GM23248 (cell line): Measurements from ENCODE around the gene PAFAH1B1. TPM values are rescaled to one million over a fixed set of nuclear protein-coding genes. Genes with fewer than 3 reads are reported as not detected.

Experiments used
- DNase-seq: peaks from one replicate; pipeline ENCODE4 v3.0.0-alpha.2; 2015
- H2AFZ ChIP-seq: fragments of 200-600 bp; sonication (generic); 2 replicates; pipeline ENCODE4 v1.6.1; 2016; ENCODE audit warnings: antibody characterized with exemption
- H3F3A ChIP-seq: fragments of 200-600 bp; sonication (generic); 2 replicates; pipeline ENCODE4 v1.6.1; 2016; ENCODE audit warnings: mild to moderate bottlenecking, antibody characterized with exemption, mixed run types; ENCODE audit not compliant: insufficient read depth
- H3K27ac ChIP-seq: fragments of 200-600 bp; sonication (generic); 2 replicates; pipeline ENCODE4 v1.5.1; 2016; ENCODE audit warnings: mild to moderate bottlenecking
- H3K27me3 ChIP-seq: fragments of 200-600 bp; sonication (generic); replicated peaks from 2 replicates; pipeline ENCODE4 v1.6.1; 2016; ENCODE audit warnings: mild to moderate bottlenecking; ENCODE audit not compliant: insufficient read depth
- H3K36me3 ChIP-seq: fragments of 200-600 bp; sonication (generic); 2 replicates; pipeline ENCODE4 v1.6.1; 2016; ENCODE audit warnings: low read depth, mild to moderate bottlenecking
- H3K4me1 ChIP-seq: fragments of 200-600 bp; sonication (generic); 2 replicates; pipeline ENCODE4 v1.6.1; 2016; ENCODE audit warnings: mild to moderate bottlenecking; ENCODE audit not compliant: insufficient read depth
- H3K4me2 ChIP-seq: fragments of 200-600 bp; sonication (generic); one replicate; pipeline ENCODE4 v1.6.1; 2016; ENCODE audit warnings: mild to moderate bottlenecking; ENCODE audit not compliant: unreplicated experiment
- H3K4me3 ChIP-seq: fragments of 200-600 bp; sonication (generic); 2 replicates; pipeline ENCODE4 v1.5.1; 2016; ENCODE audit warnings: mild to moderate bottlenecking
- H3K79me2 ChIP-seq: fragments of 200-600 bp; sonication (generic); 2 replicates; pipeline ENCODE4 v1.6.1; 2016; ENCODE audit warnings: mild to moderate bottlenecking; ENCODE audit not compliant: insufficient read depth
- H3K9ac ChIP-seq: fragments of 200-600 bp; sonication (generic); 2 replicates; pipeline ENCODE4 v1.6.1; 2016; ENCODE audit warnings: mild to moderate bottlenecking
- H3K9me2 ChIP-seq: fragments of 200-600 bp; sonication (generic); 2 replicates; pipeline ENCODE4 v1.6.1; 2016; ENCODE audit warnings: mixed run types, mild to moderate bottlenecking, moderate library complexity; ENCODE audit not compliant: insufficient read depth
- H3K9me3 ChIP-seq: fragments of 200-600 bp; sonication (generic); one replicate; pipeline ENCODE4 v1.6.1; 2017; ENCODE audit warnings: low read depth
- H4K20me1 ChIP-seq: fragments of 200-600 bp; sonication (generic); 2 replicates; pipeline ENCODE4 v1.6.0; 2016; ENCODE audit not compliant: insufficient read depth
- EZH2 ChIP-seq: fragments of 200-600 bp; sonication (generic); IDR thresholded peaks from 2 replicates; pipeline ENCODE4 v1.6.1; 2018; ENCODE audit warnings: antibody characterized with exemption, mild to moderate bottlenecking; ENCODE audit not compliant: insufficient read depth, poor library complexity, severe bottlenecking
- EZH2phosphoT487 ChIP-seq: fragments of 200-600 bp; sonication (generic); IDR thresholded peaks from 2 replicates; pipeline ENCODE4 v1.6.1; 2018; ENCODE audit warnings: antibody characterized with exemption, moderate library complexity, mild to moderate bottlenecking, low read depth; ENCODE audit not compliant: insufficient read depth
- WGBS, 2 experiments: methylation state at CpG; one replicate each; pipeline ENCODE4 v1.1.6; 2015 to 2017; ENCODE audit warnings: low lambda C conversion rate in 2 of 2, low coverage in 1 of 2; ENCODE audit errors: missing lambda C conversion rate in 2 of 2; 5-methylcytosine and 5-hydroxymethylcytosine counted together
- in situ Hi-C: fragments of 300-500 bp; cut with MboI; formaldehyde crosslinking; loops from 2 replicates; pipeline ENCODE4 v1.15.0; 2020
- polyA plus RNA-seq: library from polyadenylated mRNA; unstranded; fragments of >200 nt; fragmentation: Nextera tagmentation; extraction: Ambion mirVana; gene quantifications from 2 replicates; pipeline ENCODE4 v1.2.1, GENCODE V29; 2016
- total RNA-seq: library from RNA; depleted of rRNA; stranded (reverse); fragments of >200 nt; shearing (Covaris generic); gene quantifications from 2 replicates; pipeline ENCODE4 v1.2.3, GENCODE V29; 2014

The PAFAH1B1 gene
- total and polyA plus RNA-seq, 2 experiments from 2014 or later: 32.5 to 88.7 TPM

DNA sequence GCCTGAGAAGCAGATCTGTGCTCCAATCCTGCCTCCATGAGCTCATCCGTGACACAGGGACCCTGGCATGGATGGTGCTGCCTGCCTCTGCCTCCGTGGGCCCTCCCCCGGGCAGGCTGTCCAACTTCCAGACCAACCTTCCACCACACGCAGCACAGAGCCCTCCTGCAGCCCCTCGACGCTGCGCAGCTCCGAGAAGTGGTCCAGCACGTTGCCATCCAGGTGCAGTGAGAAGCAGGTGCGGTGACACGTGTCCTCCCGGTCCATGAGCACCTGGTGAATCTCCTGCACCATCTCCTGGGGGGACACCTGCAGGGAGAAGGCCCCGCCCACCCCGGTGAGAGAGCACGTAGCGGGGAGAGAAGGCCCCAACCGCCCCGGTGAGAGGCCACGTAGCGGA is 109.7 kb downstream of the PAFAH1B1 start:
- in situ Hi-C loops: no loop called here
- Histone ChIP-seq H3K79me2 (peaks cover 38% of the 10 kb centered on the region), H3K9ac (no peak overlapping the region), H3K4me2 (no peak overlapping the region), H3K36me3 (peaks cover 4% of the 10 kb centered on the region; the same call in 1 of the 2 replicates), H3K4me1 (no peaks in the 10 kb centered on the region), H4K20me1 (no peaks in the 10 kb centered on the region), H3K27ac (no peak overlapping the region), H3K27me3 (no peaks in the 10 kb centered on the region), H3K4me3 (no peak overlapping the region), H2AFZ (no peak overlapping the region), H3F3A (no peaks in the 10 kb centered on the region), H3K9me2 (no peaks in the 10 kb centered on the region), H3K9me3 (no peaks in the 10 kb centered on the region)
- no peak for TF ChIP-seq EZH2phosphoT487
- no peak for TF ChIP-seq EZH2
- WGBS, 2 experiments: 96 to 97% methylated on average over 12 to 20 of the region's 20 CpGs
- no peak for DNase-seq

DNA sequence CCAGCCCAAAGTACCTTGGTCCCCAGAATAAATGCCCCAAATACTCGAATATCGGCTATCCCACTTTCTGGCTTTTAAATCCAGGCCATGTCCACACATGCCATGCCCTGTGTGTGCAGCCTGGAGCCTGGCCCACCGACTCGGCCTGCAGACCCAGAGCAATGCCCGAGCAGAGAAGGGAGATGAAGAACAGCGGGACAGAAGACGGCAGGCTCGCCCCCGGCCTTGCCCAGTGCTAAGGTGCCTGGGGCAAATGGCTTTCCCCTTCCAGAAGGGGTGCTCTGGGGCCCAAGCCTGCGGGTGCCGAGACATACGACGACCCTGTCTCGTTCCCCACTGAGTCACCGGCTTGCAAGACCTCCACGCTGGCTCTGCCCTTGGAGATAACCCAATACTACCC is 110.2 kb downstream of the PAFAH1B1 start:
- DNase-seq: no peak

DNA sequence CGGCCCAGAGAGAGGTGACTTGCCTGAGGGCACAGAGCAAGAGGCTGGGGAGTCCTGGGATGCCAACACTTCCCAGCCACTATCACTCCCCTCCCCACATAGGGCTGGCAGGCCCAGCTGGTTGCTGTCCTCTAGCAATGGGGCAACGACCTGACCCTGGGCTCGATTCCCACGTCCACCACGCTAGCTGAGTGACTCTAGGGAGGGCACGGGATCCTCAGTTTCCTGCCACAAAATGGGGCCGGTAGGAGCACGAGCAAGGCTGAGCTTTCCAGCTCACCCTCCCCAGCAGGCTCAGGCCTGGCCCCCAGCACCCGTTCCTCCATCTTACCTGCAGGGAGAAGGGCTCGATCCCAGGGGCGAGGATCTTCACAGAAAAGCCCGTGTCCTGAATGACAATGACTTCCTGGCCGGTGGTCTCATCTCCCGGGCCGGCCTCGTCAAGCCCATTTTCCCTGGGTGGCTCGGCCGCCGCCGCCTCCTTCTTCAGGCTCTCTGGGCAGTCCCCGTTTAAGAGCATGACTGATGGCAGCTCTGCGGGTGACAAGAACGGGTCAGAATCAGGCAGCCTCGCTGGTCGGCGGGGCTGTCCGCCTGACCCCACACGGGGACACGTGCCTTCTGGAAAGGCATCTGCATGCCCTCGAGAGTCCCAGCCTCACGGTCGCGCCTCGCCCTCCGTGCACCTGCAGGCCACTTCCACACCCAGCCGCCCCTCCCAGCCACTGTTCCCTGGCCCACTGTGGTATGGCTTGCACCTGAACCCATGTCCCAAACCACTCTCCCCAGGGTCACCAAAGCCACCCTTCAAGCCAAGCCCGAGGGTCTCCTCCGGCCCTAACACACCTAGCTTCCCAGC is 110.8 kb downstream of the PAFAH1B1 start:
- no peaks in the 10 kb centered on the region for H3K27me3 ChIP-seq
- H3K27ac ChIP-seq: no peak overlapping the region
- no peaks in the 10 kb centered on the region for H3F3A ChIP-seq
- in situ Hi-C loops: no loop called here
- no peak overlapping the region for H3K9ac ChIP-seq
- H4K20me1 ChIP-seq: no peaks in the 10 kb centered on the region
- TF ChIP-seq EZH2 (no peak), EZH2phosphoT487 (no peak)
- DNase-seq: no peak
- H3K36me3 ChIP-seq: peaks cover under 1% of the 10 kb centered on the region; the same call in 1 of the 2 replicates
- no peak overlapping the region for H3K4me3 ChIP-seq
- H3K4me2 ChIP-seq: no peak overlapping the region
- H3K9me3 ChIP-seq: no peaks in the 10 kb centered on the region
- H3K9me2 ChIP-seq: no peaks in the 10 kb centered on the region
- 88 to 89% methylated on average over 36 to 38 of the region's 38 CpGs for WGBS, 2 experiments
- H3K4me1 ChIP-seq: peaks cover 3% of the 10 kb centered on the region; the same call in 1 of the 2 replicates
- H2AFZ ChIP-seq: no peak overlapping the region
- peaks cover 49% of the 10 kb centered on the region for H3K79me2 ChIP-seq

More for the DNA sequence above, 110.2 kb downstream of the PAFAH1B1 start:
- H4K20me1 ChIP-seq: no peaks in the 10 kb centered on the region
- H3K79me2 ChIP-seq: peaks cover 43% of the 10 kb centered on the region
- no peak for TF ChIP-seq EZH2
- TF ChIP-seq EZH2phosphoT487: no peak
- H3K27ac ChIP-seq: no peak overlapping the region
- H3K4me1 ChIP-seq: no peaks in the 10 kb centered on the region
- no peaks in the 10 kb centered on the region for H3K9me3 ChIP-seq
- in situ Hi-C loops: no loop called here
- no peak overlapping the region for H3K9ac ChIP-seq
- H3K36me3 ChIP-seq: peaks cover 4% of the 10 kb centered on the region; the same call in 1 of the 2 replicates
- no peak overlapping the region for H2AFZ ChIP-seq
- H3K9me2 ChIP-seq: no peaks in the 10 kb centered on the region
- H3K4me2 ChIP-seq: no peak overlapping the region
- H3K27me3 ChIP-seq: no peaks in the 10 kb centered on the region
- WGBS, 2 experiments: 96 to 97% methylated on average over 16 of the region's 16 CpGs
- no peak overlapping the region for H3K4me3 ChIP-seq
- no peaks in the 10 kb centered on the region for H3F3A ChIP-seq

DNA sequence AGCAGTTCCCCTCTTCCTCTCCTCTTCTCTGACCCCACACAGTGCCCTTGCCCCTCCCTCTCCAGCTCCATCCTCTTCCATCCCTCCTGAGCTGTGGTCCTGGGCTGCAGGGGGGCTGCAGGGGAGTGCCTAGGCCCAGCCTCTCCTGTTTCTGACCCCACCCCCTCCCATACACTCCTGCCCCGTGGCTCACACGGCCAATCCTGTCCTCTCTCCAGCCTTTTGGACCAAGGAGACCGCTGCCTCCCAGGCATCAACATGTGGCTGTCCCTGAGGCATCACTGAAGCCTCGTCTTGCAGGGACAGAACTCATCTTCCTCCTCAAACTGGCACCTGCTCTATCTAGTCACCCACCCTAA is 111.4 kb downstream of the PAFAH1B1 start:
- Histone ChIP-seq H3K4me3 (no peak overlapping the region), H3K27ac (no peak overlapping the region), H3K4me1 (peaks cover 7% of the 10 kb centered on the region; the same call in 1 of the 2 replicates), H3K4me2 (no peak overlapping the region), H3K9me2 (no peaks in the 10 kb centered on the region), H3F3A (no peaks in the 10 kb centered on the region), H3K9me3 (no peaks in the 10 kb centered on the region), H3K27me3 (no peaks in the 10 kb centered on the region), H3K36me3 (no peaks in the 10 kb centered on the region), H3K9ac (no peak overlapping the region), H3K79me2 (peaks cover 55% of the 10 kb centered on the region), H2AFZ (no peak overlapping the region), H4K20me1 (no peaks in the 10 kb centered on the region)
- 49 to 55% methylated on average over 4 of the region's 4 CpGs for WGBS, 2 experiments
- in situ Hi-C loops: no loop called here
- no peak for DNase-seq
- TF ChIP-seq EZH2: no peak
- no peak for TF ChIP-seq EZH2phosphoT487
